Measurements from ENCODE around the gene BCL2. TPM values are rescaled to one million over a fixed set of nuclear protein-coding genes. Genes with fewer than 3 reads are reported as not detected.

The BCL2 gene
- total and polyA plus RNA-seq, 2 donors from 2014 or later = 6.0 to 39.2 TPM

- no peak for TF ChIP-seq CTCF (IDR thresholded peaks at IDR 0.05; ENCODE audit: borderline replicate concordance, extremely low read depth, insufficient read depth)
- Histone ChIP-seq H3K27ac (ENCODE audit: low read depth in 2 of 2, low read length in 2 of 2) (no peak overlapping the region), H3K9ac (ENCODE audit: low read length in 3 of 3) (no peak overlapping the region), H3K4me1 (ENCODE audit: control insufficient read depth in 2 of 3, insufficient read depth in 2 of 3, low read depth in 1 of 3, low read length in 3 of 3) (peaks cover 0 to 6% (median 2%) of the 10 kb centered on the region in 3 donors), H3K9me3 (ENCODE audit: control insufficient read depth in 2 of 3, insufficient read depth in 1 of 3, low read length in 3 of 3) (no peaks in the 10 kb centered on the region), H3K27me3 (ENCODE audit: control insufficient read depth, insufficient read depth, low read length) (no peaks in the 10 kb centered on the region), H3K36me3 (ENCODE audit: control insufficient read depth in 2 of 3, insufficient read depth in 3 of 3, low read length in 3 of 3) (no peaks in the 10 kb centered on the region), H3K4me3 (ENCODE audit: low read length in 3 of 3) (no peak overlapping the region)
- DNase-seq (no peak), FAIRE-seq (no peak)
- intact Hi-C loops (cut with DNase I) = no loop called here
Observed at GRCh38 chr18:63187791-63188460, 131.6 kb downstream of the BCL2 start.

GRCh38 chr18:63187223-63187574 is 132.4 kb downstream of the BCL2 start:
- FAIRE-seq = no peak
- Histone ChIP-seq H3K27me3 (ENCODE audit: control insufficient read depth, insufficient read depth, low read length) (no peaks in the 10 kb centered on the region), H3K4me3 (ENCODE audit: low read length in 3 of 3) (no peak overlapping the region)

GRCh38 chr18:63186520-63187222 is 132.9 kb downstream of the BCL2 start:
- Histone ChIP-seq H3K27ac (ENCODE audit: low read depth in 2 of 2, low read length in 2 of 2) (no peak overlapping the region), H3K4me3 (ENCODE audit: low read length in 3 of 3) (no peak overlapping the region), H3K9me3 (ENCODE audit: control insufficient read depth in 2 of 3, insufficient read depth in 1 of 3, low read length in 3 of 3) (no peaks in the 10 kb centered on the region), H3K27me3 (ENCODE audit: control insufficient read depth, insufficient read depth, low read length) (no peaks in the 10 kb centered on the region), H3K9ac (ENCODE audit: low read length in 3 of 3) (no peak overlapping the region), H3K4me1 (ENCODE audit: control insufficient read depth in 2 of 3, insufficient read depth in 2 of 3, low read depth in 1 of 3, low read length in 3 of 3) (no peaks in the 10 kb centered on the region), H3K36me3 (ENCODE audit: control insufficient read depth in 2 of 3, insufficient read depth in 3 of 3, low read length in 3 of 3) (no peaks in the 10 kb centered on the region)
- FAIRE-seq (no peak), DNase-seq (no peak)
- intact Hi-C loops (cut with DNase I) = no loop called here
- no peak for TF ChIP-seq CTCF (IDR thresholded peaks at IDR 0.05; ENCODE audit: borderline replicate concordance, extremely low read depth, insufficient read depth)

More at GRCh38 chr18:63187223-63187574, 132.4 kb downstream of the BCL2 start:
- no peaks in the 10 kb centered on the region for H3K36me3 ChIP-seq (ENCODE audit: control insufficient read depth in 2 of 3, insufficient read depth in 3 of 3, low read length in 3 of 3)
- no peaks in the 10 kb centered on the region for H3K4me1 ChIP-seq (ENCODE audit: control insufficient read depth in 2 of 3, insufficient read depth in 2 of 3, low read depth in 1 of 3, low read length in 3 of 3)
- H3K9ac ChIP-seq (ENCODE audit: low read length in 3 of 3) = no peak overlapping the region
- no peak overlapping the region for H3K27ac ChIP-seq (ENCODE audit: low read depth in 2 of 2, low read length in 2 of 2)
- DNase-seq = no peak
- intact Hi-C loops (cut with DNase I) = no loop called here
- no peaks in the 10 kb centered on the region for H3K9me3 ChIP-seq (ENCODE audit: control insufficient read depth in 2 of 3, insufficient read depth in 1 of 3, low read length in 3 of 3)
- TF ChIP-seq CTCF (IDR thresholded peaks at IDR 0.05; ENCODE audit: borderline replicate concordance, extremely low read depth, insufficient read depth) = no peak
